Mucosa of descending colon (tissue), 3 donors: ENCODE measurements around the gene TRANK1. TPM values are rescaled to one million over a fixed set of nuclear protein-coding genes. Genes with fewer than 3 reads are reported as not detected.
"Not testable (repeated sequence)": the region's sequence is repeated elsewhere in the genome, so short reads cannot be mapped to it uniquely, and the experiment has no call there.

Experiments
- ATAC-seq: fragments of 200-7000 bp; cut with Tn5 transposase; one replicate; pipeline ENCODE4 v1.9.1; 2020; ENCODE audit warnings: mild to moderate bottlenecking, moderate library complexity
- DNase-seq, 3 donors: peaks; one replicate each; pipeline ENCODE4 v3.0.0-alpha.2; 2020
- H3K36me3 ChIP-seq: fragments of 200-600 bp; one replicate; pipeline ENCODE4 v1.8.0; 2021; ENCODE audit warnings: low read depth, mild to moderate bottlenecking
- H3K4me1 ChIP-seq: fragments of 200-600 bp; one replicate; pipeline ENCODE4 v1.8.0; 2021; ENCODE audit warnings: low read depth, mild to moderate bottlenecking
- H3K4me3 ChIP-seq: fragments of 200-600 bp; one replicate; pipeline ENCODE4 v1.8.0; 2021; ENCODE audit warnings: mild to moderate bottlenecking
- H3K9me3 ChIP-seq: fragments of 200-600 bp; one replicate; pipeline ENCODE4 v1.8.0; 2021; ENCODE audit warnings: mild to moderate bottlenecking
- intact Hi-C, 2 donors: fragments of 100-400 bp; cut with DNase I in 1 of 2; cut with micrococcal nuclease in 1 of 2; formaldehyde crosslinking; loops; one replicate each; pipeline versions ENCODE4 v1.11.0 to v1.11.1; 2022; cut with DNase I, micrococcal nuclease
- total RNA-seq, 3 donors: library from RNA; stranded (reverse); fragmentation: NEBNext Ultra II Directional in 2 of 3; extraction: Animal tissue kit (Norgen Biotek cat#: 25700) in 2 of 3; gene quantifications; one replicate each; pipeline versions ENCODE4 v1.2.1 to v1.2.4, GENCODE V29; 2021 to 2023
- TF ChIP-seq, protein P1 (sequence below): fragments of 200-600 bp; IDR thresholded peaks from one replicate; pipeline ENCODE4 v1.8.0; 2022; ENCODE audit warnings: antibody characterized with exemption, mild to moderate bottlenecking
- donor health status: DM: no; HTN: no; CAD: no; lungs with moderate emphysema.
- donor health status: DM: no; HTN: no; CAD: no.
- donor health status: DM: no; HTN: yes; CAD: no.

The TRANK1 gene
- total RNA-seq, 3 donors from 2014 or later, result 78.6 to 163 (median 97.3) TPM

DNA sequence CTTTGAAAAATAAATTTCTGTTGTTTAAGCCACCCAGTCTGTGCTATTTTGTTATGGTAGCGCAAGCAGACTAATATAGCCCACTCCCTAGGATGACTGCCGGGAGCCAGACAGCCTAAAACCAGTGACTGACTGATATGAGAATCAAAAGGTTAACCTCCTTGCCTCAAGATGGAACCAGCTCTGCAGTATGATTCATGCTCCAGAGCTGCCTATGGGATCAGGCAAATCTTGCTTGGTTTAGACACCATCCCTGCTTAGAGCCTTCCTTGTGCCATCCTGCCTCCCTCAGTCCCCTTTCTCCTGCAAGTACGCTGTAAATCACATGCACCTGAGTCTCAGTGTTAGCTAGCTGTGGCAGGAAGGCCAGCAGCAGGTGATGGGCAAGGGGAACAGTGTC lies 39.3 kb downstream of the TRANK1 start:
- intact Hi-C loops, result no loop called here
- TF ChIP-seq, protein P1, sequence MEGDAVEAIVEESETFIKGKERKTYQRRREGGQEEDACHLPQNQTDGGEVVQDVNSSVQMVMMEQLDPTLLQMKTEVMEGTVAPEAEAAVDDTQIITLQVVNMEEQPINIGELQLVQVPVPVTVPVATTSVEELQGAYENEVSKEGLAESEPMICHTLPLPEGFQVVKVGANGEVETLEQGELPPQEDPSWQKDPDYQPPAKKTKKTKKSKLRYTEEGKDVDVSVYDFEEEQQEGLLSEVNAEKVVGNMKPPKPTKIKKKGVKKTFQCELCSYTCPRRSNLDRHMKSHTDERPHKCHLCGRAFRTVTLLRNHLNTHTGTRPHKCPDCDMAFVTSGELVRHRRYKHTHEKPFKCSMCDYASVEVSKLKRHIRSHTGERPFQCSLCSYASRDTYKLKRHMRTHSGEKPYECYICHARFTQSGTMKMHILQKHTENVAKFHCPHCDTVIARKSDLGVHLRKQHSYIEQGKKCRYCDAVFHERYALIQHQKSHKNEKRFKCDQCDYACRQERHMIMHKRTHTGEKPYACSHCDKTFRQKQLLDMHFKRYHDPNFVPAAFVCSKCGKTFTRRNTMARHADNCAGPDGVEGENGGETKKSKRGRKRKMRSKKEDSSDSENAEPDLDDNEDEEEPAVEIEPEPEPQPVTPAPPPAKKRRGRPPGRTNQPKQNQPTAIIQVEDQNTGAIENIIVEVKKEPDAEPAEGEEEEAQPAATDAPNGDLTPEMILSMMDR, result no peak
- ATAC-seq (no peak), DNase-seq (no peak)
- Histone ChIP-seq H3K36me3 (no peaks in the 10 kb centered on the region), H3K9me3 (no peaks in the 10 kb centered on the region), H3K4me3 (no peak overlapping the region), H3K4me1 (peaks cover 7% of the 10 kb centered on the region)

DNA sequence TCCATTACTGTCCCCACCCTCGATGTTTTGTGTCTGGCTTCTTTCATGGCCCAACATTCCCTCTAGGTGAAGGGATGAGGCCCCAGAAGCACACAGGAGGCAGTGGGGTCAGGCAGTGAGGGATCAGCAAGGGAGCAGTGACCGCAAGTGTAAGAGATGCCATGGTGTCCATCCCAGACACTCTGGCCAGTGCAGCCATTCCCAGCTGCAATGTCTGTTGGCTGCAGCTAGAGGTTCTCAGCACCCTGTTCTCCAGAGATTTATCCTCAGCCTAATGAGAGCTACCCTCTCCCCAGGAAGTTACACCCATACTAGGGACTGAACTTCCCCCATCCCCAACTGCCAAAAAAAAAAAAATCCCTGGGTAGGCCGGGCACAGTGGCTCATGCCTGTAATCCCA lies 40.2 kb downstream of the TRANK1 start:
- Histone ChIP-seq H3K4me1 (peaks cover 7% of the 10 kb centered on the region), H3K36me3 (no peaks in the 10 kb centered on the region), H3K9me3 (no peaks in the 10 kb centered on the region), H3K4me3 (no peak overlapping the region)
- DNase-seq (no peak), ATAC-seq (peak; percentile 45)
- TF ChIP-seq, protein P1, result peak; percentile 20
- intact Hi-C loops, result no loop called here

DNA sequence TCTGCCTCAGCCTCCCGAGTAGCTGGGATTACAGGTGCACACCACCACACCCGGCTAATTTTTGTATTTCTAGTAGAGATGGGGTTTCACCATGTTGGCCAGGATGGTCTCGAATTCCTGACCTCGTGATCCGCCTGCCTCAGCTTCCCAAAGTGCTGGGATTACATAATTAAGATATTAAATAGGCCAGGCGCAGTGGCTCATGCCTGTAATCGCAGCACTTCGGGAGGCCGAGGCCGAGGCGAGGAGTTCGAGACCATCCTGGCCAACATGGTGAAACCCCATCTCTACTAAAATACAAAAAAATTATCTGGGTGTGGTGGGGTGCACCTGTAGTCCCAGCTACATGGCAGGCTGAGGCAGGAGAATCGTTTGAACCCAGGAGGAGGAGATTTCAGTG lies 40.8 kb downstream of the TRANK1 start:
- intact Hi-C loops, DNase-seq, ATAC-seq, H3K4me1 ChIP-seq, H3K9me3 ChIP-seq, H3K36me3 ChIP-seq, H3K4me3 ChIP-seq: not testable (repeated sequence)

DNA sequence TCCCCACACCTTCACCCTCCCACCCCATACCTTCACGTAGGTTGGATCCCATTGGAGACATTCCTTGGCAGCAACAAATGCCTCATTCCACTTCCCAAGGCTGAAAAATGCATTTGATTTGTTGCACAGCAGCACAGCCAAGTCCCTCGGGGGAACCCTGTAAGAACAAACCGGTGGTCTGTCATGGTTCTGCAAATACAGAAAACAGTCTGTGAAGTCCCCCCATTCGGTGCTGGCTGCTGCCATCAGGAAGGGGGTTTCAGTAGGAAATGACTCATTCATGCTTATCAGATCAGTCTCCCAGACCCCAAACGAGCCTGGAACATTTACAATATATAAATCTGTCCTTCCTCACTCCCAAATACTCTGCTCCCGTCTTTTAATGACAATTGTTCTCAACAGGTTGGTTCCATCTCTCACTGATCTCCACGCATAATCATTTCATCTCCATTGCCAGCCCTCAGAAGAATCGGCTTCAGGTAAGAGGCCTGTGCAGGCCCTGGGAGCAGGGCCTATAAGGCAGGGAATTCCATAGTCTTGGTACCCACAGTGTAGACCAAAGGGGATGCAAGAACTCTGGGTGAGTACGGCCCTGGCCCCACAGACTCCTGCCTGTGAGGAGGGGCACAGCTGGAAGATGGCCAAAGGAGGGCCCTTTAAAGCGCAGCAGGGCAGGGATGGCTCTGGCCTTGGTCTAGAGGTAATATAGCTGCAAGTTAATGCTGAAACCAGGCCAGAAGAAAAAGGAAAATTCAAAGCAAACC lies 41.6 kb downstream of the TRANK1 start:
- no peak for ATAC-seq
- H3K36me3 ChIP-seq, result no peaks in the 10 kb centered on the region
- DNase-seq, result no peak
- no peaks in the 10 kb centered on the region for H3K4me1 ChIP-seq
- H3K4me3 ChIP-seq, result no peak overlapping the region
- intact Hi-C loops, result no loop called here
- TF ChIP-seq, protein P1, result no peak
- H3K9me3 ChIP-seq, result no peaks in the 10 kb centered on the region

DNA sequence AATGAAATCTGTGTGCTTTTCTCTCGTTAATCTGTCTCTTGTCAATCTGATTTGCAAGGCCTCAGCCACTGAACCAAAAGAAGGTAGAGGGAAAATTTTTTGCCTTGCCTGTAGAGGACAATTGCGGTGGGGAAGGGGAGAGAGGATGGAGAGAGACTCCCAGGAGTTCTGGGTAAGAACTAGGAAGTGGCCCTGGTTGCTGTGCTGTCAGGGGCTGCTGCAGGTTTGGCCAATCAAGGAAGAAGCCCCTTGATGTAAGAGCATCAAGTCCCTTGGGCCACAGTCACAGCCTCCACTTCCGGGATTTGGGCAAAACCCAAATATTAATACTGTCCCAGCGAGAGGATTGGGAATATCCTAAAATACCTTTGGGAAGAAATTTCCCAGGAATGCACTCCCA lies 43.3 kb downstream of the TRANK1 start:
- ATAC-seq (no peak), DNase-seq (no peak)
- H3K9me3 ChIP-seq, result no peaks in the 10 kb centered on the region
- TF ChIP-seq, protein P1, result no peak
- intact Hi-C loops, result no loop called here
- no peaks in the 10 kb centered on the region for H3K36me3 ChIP-seq
- H3K4me3 ChIP-seq, result no peak overlapping the region
- H3K4me1 ChIP-seq, result no peaks in the 10 kb centered on the region

DNA sequence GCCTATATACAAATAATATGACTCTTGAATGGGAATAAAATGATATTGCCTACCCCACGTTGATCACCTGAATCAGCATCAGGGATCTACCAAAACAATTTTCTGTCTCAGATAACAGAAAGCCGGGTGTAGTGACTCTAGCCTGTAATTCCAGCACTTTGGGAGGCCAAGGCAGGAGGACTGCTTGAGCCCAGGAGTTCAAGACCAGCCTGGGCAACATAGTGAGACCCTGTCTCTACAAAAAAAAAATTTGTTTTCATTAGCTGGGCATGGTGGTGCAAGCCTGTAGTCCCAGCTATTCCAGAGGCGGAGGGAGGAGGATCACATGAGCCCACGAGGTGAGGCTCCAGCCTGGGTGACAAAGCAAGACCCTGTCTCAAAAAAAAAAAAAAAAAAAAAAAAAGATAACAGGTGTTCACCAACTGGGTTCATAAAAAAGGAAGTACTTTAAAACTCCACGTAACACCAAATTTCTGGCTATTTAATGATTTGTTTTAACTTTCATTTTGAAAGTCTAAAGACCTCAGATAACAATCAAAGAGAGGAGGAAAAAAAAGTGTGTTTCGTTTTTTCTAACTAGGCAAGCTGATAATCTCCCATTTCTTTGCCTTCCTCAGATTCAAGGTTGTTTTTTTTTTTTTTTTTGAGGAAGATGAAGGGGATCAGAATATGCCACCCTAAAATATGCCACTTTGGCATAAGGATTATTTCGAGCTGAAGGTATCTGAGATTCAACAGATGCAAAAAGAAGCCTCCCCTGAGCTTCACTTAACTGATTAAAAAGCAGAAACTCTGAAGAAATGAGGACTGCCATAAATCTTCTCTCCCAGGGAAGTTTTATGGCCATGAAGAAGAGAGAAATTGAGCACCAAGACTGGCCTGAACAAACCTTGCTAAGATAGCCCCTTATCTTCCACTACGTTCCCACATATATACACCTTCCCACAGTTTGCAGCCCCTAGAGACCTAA lies 44.1 kb downstream of the TRANK1 start:
- H3K36me3 ChIP-seq, result no peaks in the 10 kb centered on the region
- no peaks in the 10 kb centered on the region for H3K9me3 ChIP-seq
- DNase-seq (no peak), ATAC-seq (no peak)
- no peaks in the 10 kb centered on the region for H3K4me1 ChIP-seq
- TF ChIP-seq, protein P1, result no peak
- intact Hi-C loops, result no loop called here
- no peak overlapping the region for H3K4me3 ChIP-seq
